Measurements from ENCODE around the gene AP3S2.

AP3S2 gene

GRCh38 chr15:89827829-89828228 lies 66.0 kb downstream of the AP3S2 start:
- Histone ChIP-seq H3K9ac (ENCODE audit: low read depth in 1 of 2, low read length in 2 of 2) (no peak overlapping the region), H3K4me1 (ENCODE audit: control insufficient read depth in 1 of 2, insufficient read depth in 2 of 2, low read length in 2 of 2) (peaks cover 15 to 33% of the 10 kb centered on the region in 2 donors), H3K27ac (ENCODE audit: low read depth, low read length) (no peak overlapping the region), H3K4me3 (ENCODE audit: low read depth in 1 of 2, low read length in 2 of 2) (peak overlapping the region in 1 of 2 donors; percentile 32), H3K27me3 (ENCODE audit: control insufficient read depth in 1 of 2, insufficient read depth in 2 of 2, low read length in 2 of 2) (no peaks in the 10 kb centered on the region), H3K9me3 (ENCODE audit: control insufficient read depth in 1 of 2, low read length in 2 of 2) (no peaks in the 10 kb centered on the region), H3K36me3 (ENCODE audit: control insufficient read depth in 1 of 2, insufficient read depth in 2 of 2, low read length in 2 of 2) (peaks cover 4 to 6% of the 10 kb centered on the region in 2 donors)

GRCh38 chr15:89826671-89827655 lies 66.8 kb downstream of the AP3S2 start:
- H3K27ac ChIP-seq (ENCODE audit: low read depth, low read length), result no peak overlapping the region
- peaks cover 15 to 33% of the 10 kb centered on the region in 2 donors for H3K4me1 ChIP-seq (ENCODE audit: control insufficient read depth in 1 of 2, insufficient read depth in 2 of 2, low read length in 2 of 2)
- no peaks in the 10 kb centered on the region for H3K9me3 ChIP-seq (ENCODE audit: control insufficient read depth in 1 of 2, low read length in 2 of 2)
- H3K9ac ChIP-seq (ENCODE audit: low read depth in 1 of 2, low read length in 2 of 2), result no peak overlapping the region
- no peak overlapping the region for H3K4me3 ChIP-seq (ENCODE audit: low read depth in 1 of 2, low read length in 2 of 2)
- peaks cover 3 to 5% of the 10 kb centered on the region in 2 donors for H3K36me3 ChIP-seq (ENCODE audit: control insufficient read depth in 1 of 2, insufficient read depth in 2 of 2, low read length in 2 of 2)
- H3K27me3 ChIP-seq (ENCODE audit: control insufficient read depth in 1 of 2, insufficient read depth in 2 of 2, low read length in 2 of 2), result peaks cover 0 to 4% of the 10 kb centered on the region in 2 donors

- Histone ChIP-seq H3K9ac (ENCODE audit: low read depth in 1 of 2, low read length in 2 of 2) (no peak overlapping the region), H3K27me3 (ENCODE audit: control insufficient read depth in 1 of 2, insufficient read depth in 2 of 2, low read length in 2 of 2) (peaks cover 0 to 4% of the 10 kb centered on the region in 2 donors), H3K4me3 (ENCODE audit: low read depth in 1 of 2, low read length in 2 of 2) (no peak overlapping the region), H3K36me3 (ENCODE audit: control insufficient read depth in 1 of 2, insufficient read depth in 2 of 2, low read length in 2 of 2) (no peaks in the 10 kb centered on the region), H3K9me3 (ENCODE audit: control insufficient read depth in 1 of 2, low read length in 2 of 2) (no peaks in the 10 kb centered on the region), H3K4me1 (ENCODE audit: control insufficient read depth in 1 of 2, insufficient read depth in 2 of 2, low read length in 2 of 2) (peaks cover 15 to 33% of the 10 kb centered on the region in 2 donors), H3K27ac (ENCODE audit: low read depth, low read length) (no peak overlapping the region)
Measured at GRCh38 chr15:89825271-89825940, 68.4 kb downstream of the AP3S2 start.

- Histone ChIP-seq H3K4me3 (ENCODE audit: low read depth in 1 of 2, low read length in 2 of 2) (no peak overlapping the region), H3K4me1 (ENCODE audit: control insufficient read depth in 1 of 2, insufficient read depth in 2 of 2, low read length in 2 of 2) (peaks cover 15 to 33% of the 10 kb centered on the region in 2 donors), H3K27me3 (ENCODE audit: control insufficient read depth in 1 of 2, insufficient read depth in 2 of 2, low read length in 2 of 2) (peaks cover 0 to 4% of the 10 kb centered on the region in 2 donors), H3K9me3 (ENCODE audit: control insufficient read depth in 1 of 2, low read length in 2 of 2) (no peaks in the 10 kb centered on the region), H3K9ac (ENCODE audit: low read depth in 1 of 2, low read length in 2 of 2) (no peak overlapping the region), H3K27ac (ENCODE audit: low read depth, low read length) (no peak overlapping the region), H3K36me3 (ENCODE audit: control insufficient read depth in 1 of 2, insufficient read depth in 2 of 2, low read length in 2 of 2) (no peaks in the 10 kb centered on the region)
Measured at GRCh38 chr15:89824607-89824867, 69.3 kb downstream of the AP3S2 start.

GRCh38 chr15:89823836-89824606 lies 69.8 kb downstream of the AP3S2 start:
- H3K27me3 ChIP-seq (ENCODE audit: control insufficient read depth in 1 of 2, insufficient read depth in 2 of 2, low read length in 2 of 2), result peaks cover 0 to 4% of the 10 kb centered on the region in 2 donors
- no peak overlapping the region for H3K4me3 ChIP-seq (ENCODE audit: low read depth in 1 of 2, low read length in 2 of 2)
- peaks cover 14 to 30% of the 10 kb centered on the region in 2 donors for H3K4me1 ChIP-seq (ENCODE audit: control insufficient read depth in 1 of 2, insufficient read depth in 2 of 2, low read length in 2 of 2)
- no peaks in the 10 kb centered on the region for H3K36me3 ChIP-seq (ENCODE audit: control insufficient read depth in 1 of 2, insufficient read depth in 2 of 2, low read length in 2 of 2)
- H3K9me3 ChIP-seq (ENCODE audit: control insufficient read depth in 1 of 2, low read length in 2 of 2), result no peaks in the 10 kb centered on the region
- no peak overlapping the region for H3K9ac ChIP-seq (ENCODE audit: low read depth in 1 of 2, low read length in 2 of 2)
- H3K27ac ChIP-seq (ENCODE audit: low read depth, low read length), result no peak overlapping the region

- Histone ChIP-seq H3K4me1 (ENCODE audit: control insufficient read depth in 1 of 2, insufficient read depth in 2 of 2, low read length in 2 of 2) (peaks cover 6 to 21% of the 10 kb centered on the region in 2 donors), H3K9ac (ENCODE audit: low read depth in 1 of 2, low read length in 2 of 2) (no peak overlapping the region), H3K27ac (ENCODE audit: low read depth, low read length) (no peak overlapping the region), H3K9me3 (ENCODE audit: control insufficient read depth in 1 of 2, low read length in 2 of 2) (no peaks in the 10 kb centered on the region), H3K4me3 (ENCODE audit: low read depth in 1 of 2, low read length in 2 of 2) (no peak overlapping the region), H3K36me3 (ENCODE audit: control insufficient read depth in 1 of 2, insufficient read depth in 2 of 2, low read length in 2 of 2) (no peaks in the 10 kb centered on the region), H3K27me3 (ENCODE audit: control insufficient read depth in 1 of 2, insufficient read depth in 2 of 2, low read length in 2 of 2) (peaks cover 0 to 4% of the 10 kb centered on the region in 2 donors)
Measured at GRCh38 chr15:89822951-89823711, 70.7 kb downstream of the AP3S2 start.

- H3K27ac ChIP-seq (ENCODE audit: low read depth, low read length), result no peak overlapping the region
- peaks cover under 1 to 15% of the 10 kb centered on the region in 2 donors for H3K4me1 ChIP-seq (ENCODE audit: control insufficient read depth in 1 of 2, insufficient read depth in 2 of 2, low read length in 2 of 2)
- H3K27me3 ChIP-seq (ENCODE audit: control insufficient read depth in 1 of 2, insufficient read depth in 2 of 2, low read length in 2 of 2), result peaks cover 0 to 4% of the 10 kb centered on the region in 2 donors
Measured at GRCh38 chr15:89822611-89822950, 71.2 kb downstream of the AP3S2 start.

GRCh38 chr15:89822026-89822425 lies 71.8 kb downstream of the AP3S2 start:
- H3K9ac ChIP-seq (ENCODE audit: low read depth in 1 of 2, low read length in 2 of 2), result no peak overlapping the region
- H3K4me1 ChIP-seq (ENCODE audit: control insufficient read depth in 1 of 2, insufficient read depth in 2 of 2, low read length in 2 of 2), result peaks cover 0 to 11% of the 10 kb centered on the region in 2 donors
- H3K4me3 ChIP-seq (ENCODE audit: low read depth in 1 of 2, low read length in 2 of 2), result no peak overlapping the region
- H3K36me3 ChIP-seq (ENCODE audit: control insufficient read depth in 1 of 2, insufficient read depth in 2 of 2, low read length in 2 of 2), result no peaks in the 10 kb centered on the region
- peaks cover 0 to 4% of the 10 kb centered on the region in 2 donors for H3K27me3 ChIP-seq (ENCODE audit: control insufficient read depth in 1 of 2, insufficient read depth in 2 of 2, low read length in 2 of 2)
- H3K27ac ChIP-seq (ENCODE audit: low read depth, low read length), result no peak overlapping the region
- no peaks in the 10 kb centered on the region for H3K9me3 ChIP-seq (ENCODE audit: control insufficient read depth in 1 of 2, low read length in 2 of 2)

More at GRCh38 chr15:89822611-89822950, 71.2 kb downstream of the AP3S2 start:
- Histone ChIP-seq H3K9me3 (ENCODE audit: control insufficient read depth in 1 of 2, low read length in 2 of 2) (no peaks in the 10 kb centered on the region), H3K36me3 (ENCODE audit: control insufficient read depth in 1 of 2, insufficient read depth in 2 of 2, low read length in 2 of 2) (no peaks in the 10 kb centered on the region), H3K4me3 (ENCODE audit: low read depth in 1 of 2, low read length in 2 of 2) (no peak overlapping the region), H3K9ac (ENCODE audit: low read depth in 1 of 2, low read length in 2 of 2) (no peak overlapping the region)

- no peaks in the 10 kb centered on the region for H3K36me3 ChIP-seq (ENCODE audit: control insufficient read depth in 1 of 2, insufficient read depth in 2 of 2, low read length in 2 of 2)
- H3K4me1 ChIP-seq (ENCODE audit: control insufficient read depth in 1 of 2, insufficient read depth in 2 of 2, low read length in 2 of 2), result peaks cover 0 to 6% of the 10 kb centered on the region in 2 donors
- H3K9ac ChIP-seq (ENCODE audit: low read depth in 1 of 2, low read length in 2 of 2), result no peak overlapping the region
- no peaks in the 10 kb centered on the region for H3K9me3 ChIP-seq (ENCODE audit: control insufficient read depth in 1 of 2, low read length in 2 of 2)
- no peak overlapping the region for H3K4me3 ChIP-seq (ENCODE audit: low read depth in 1 of 2, low read length in 2 of 2)
- H3K27ac ChIP-seq (ENCODE audit: low read depth, low read length), result no peak overlapping the region
- peaks cover 0 to 4% of the 10 kb centered on the region in 2 donors for H3K27me3 ChIP-seq (ENCODE audit: control insufficient read depth in 1 of 2, insufficient read depth in 2 of 2, low read length in 2 of 2)
Measured at GRCh38 chr15:89820666-89821611, 72.9 kb downstream of the AP3S2 start.
